Endothelial cell of umbilical vein (primary cell): ENCODE data around the gene CIZ1. TPM values are rescaled to one million over a fixed set of nuclear protein-coding genes. Genes with fewer than 3 reads are reported as not detected.

Experiments
- BruUV-seq: library from RNA; stranded (reverse); fragments of 400-500 nt; replicated peaks from 2 replicates; lab custom pipeline; 2021; lab: Mats Ljungman, UMichigan
- CTCF ChIA-PET: fragments of 300-600, 350-600 bp; sonication (Branson Sonifier 250); formaldehyde crosslinking; loops from one replicate; lab custom pipeline; 2021; ENCODE audit warnings: antibody characterized with exemption, inconsistent platforms; lab: Charles Lee
- POLR2A ChIA-PET: fragments of 300-600, 350-600 bp; sonication (Branson Sonifier 250); formaldehyde crosslinking; loops from one replicate; lab custom pipeline; 2021; ENCODE audit warnings: antibody characterized with exemption, inconsistent platforms; lab: Charles Lee
- DNase-seq: peaks from one replicate; pipeline ENCODE4 v3.0.0-alpha.2; 2011; ENCODE audit warnings: low read depth, low spot score
- FAIRE-seq: peaks from 2 replicates; lab custom pipeline; 2011; peaks lifted over from hg19 to GRCh38; lab: Jason Lieb, UNC
- H2AFZ ChIP-seq: 2 replicates; pipeline ENCODE4 v1.6.0; 2012; ENCODE audit warnings: low read depth, low read length, control low read depth, inconsistent platforms
- H3K27ac ChIP-seq: 2 replicates; pipeline ENCODE4 v1.5.1; 2011; ENCODE audit warnings: low read depth, mild to moderate bottlenecking, control low read depth, low read length, moderate library complexity; ENCODE audit not compliant: insufficient read depth
- H3K27me3 ChIP-seq, 2 experiments: 2 replicates each; pipeline versions ENCODE4 v1.6.0 to v1.6.1; 2011; ENCODE audit warnings: low read length in 2 of 2, mixed read lengths in 1 of 2; ENCODE audit not compliant: control insufficient read depth in 2 of 2, insufficient read depth in 2 of 2
- H3K36me3 ChIP-seq, 2 experiments: 2 replicates in 1 of 2; 3 replicates in 1 of 2; pipeline ENCODE4 v1.5.1; 2011; ENCODE audit warnings: low read length in 2 of 2, mild to moderate bottlenecking in 1 of 2, moderate library complexity in 1 of 2; ENCODE audit not compliant: control insufficient read depth in 2 of 2, insufficient read depth in 2 of 2; ENCODE audit errors: extremely low read depth in 1 of 2
- H3K4me1 ChIP-seq: 3 replicates; pipeline ENCODE4 v1.5.1; 2011; ENCODE audit warnings: mild to moderate bottlenecking, low read length; ENCODE audit not compliant: control insufficient read depth, insufficient read depth; ENCODE audit errors: extremely low read depth
- H3K4me2 ChIP-seq: 2 replicates; pipeline ENCODE4 v1.6.1; 2011; ENCODE audit warnings: low read length, control low read depth, mixed read lengths; ENCODE audit not compliant: insufficient read depth
- H3K4me3 ChIP-seq, 3 experiments: fragments of 200-600 bp in 1 of 3; sonication (generic), shearing (Covaris generic) in 1 of 3; replicated peaks in 1 of 3; 2 replicates each; pipeline ENCODE4 v1.5.1; 2011 to 2016; ENCODE audit warnings: control low read depth in 3 of 3, low read length in 3 of 3, mild to moderate bottlenecking in 2 of 3, inconsistent platforms in 1 of 3, low read depth in 1 of 3, moderate library complexity in 1 of 3; ENCODE audit not compliant: insufficient read depth in 1 of 3
- H3K79me2 ChIP-seq: 2 replicates; pipeline ENCODE4 v1.6.0; 2012; ENCODE audit warnings: low read length, inconsistent platforms; ENCODE audit not compliant: control insufficient read depth, insufficient read depth
- H3K9ac ChIP-seq: replicated peaks from 2 replicates; pipeline ENCODE3; 2011; ENCODE audit warnings: low read length, control low read depth; ENCODE audit not compliant: insufficient read depth; ENCODE audit errors: extremely low read depth
- H3K9me1 ChIP-seq: replicated peaks from 3 replicates; pipeline ENCODE4 v1.6.0; 2011; ENCODE audit warnings: mild to moderate bottlenecking, low read length; ENCODE audit not compliant: control insufficient read depth, insufficient read depth; ENCODE audit errors: extremely low read depth
- H3K9me3 ChIP-seq: replicated peaks from 2 replicates; pipeline ENCODE4 v1.5.1; 2012; ENCODE audit warnings: low read length, inconsistent platforms; ENCODE audit not compliant: control insufficient read depth, insufficient read depth
- H4K20me1 ChIP-seq: replicated peaks from 2 replicates; pipeline ENCODE3; 2011; ENCODE audit warnings: mild to moderate bottlenecking, low read length; ENCODE audit not compliant: control insufficient read depth, insufficient read depth; ENCODE audit errors: extremely low read depth
- EZH2 ChIP-seq: IDR thresholded peaks from 2 replicates; pipeline ENCODE4 v1.6.1; 2012; ENCODE audit warnings: borderline replicate concordance, low read depth, mild to moderate bottlenecking, moderate library complexity, low read length, inconsistent platforms; ENCODE audit not compliant: severe bottlenecking
- FOS ChIP-seq: IDR thresholded peaks from 2 replicates; pipeline ENCODE4 v1.6.1; 2011; ENCODE audit warnings: mild to moderate bottlenecking, low read length, moderate library complexity, borderline replicate concordance; ENCODE audit not compliant: insufficient read depth
- GATA2 ChIP-seq: IDR thresholded peaks from 2 replicates; pipeline ENCODE4 v1.7.0; 2011; ENCODE audit warnings: low read depth, mild to moderate bottlenecking, moderate library complexity, mixed read lengths, low read length; ENCODE audit not compliant: insufficient read length, insufficient read depth
- JUN ChIP-seq: IDR thresholded peaks from 2 replicates; pipeline ENCODE4 v1.6.1; 2011; ENCODE audit warnings: borderline replicate concordance, low read depth; ENCODE audit not compliant: insufficient read length, insufficient read depth
- MYC ChIP-seq: IDR thresholded peaks from one replicate; pipeline ENCODE4 v1.6.1; 2011; ENCODE audit warnings: mild to moderate bottlenecking, low read depth, low read length
- POLR2A ChIP-seq: IDR thresholded peaks from 2 replicates; pipeline ENCODE4 v1.6.1; 2012; ENCODE audit warnings: low read depth, mild to moderate bottlenecking, control low read depth, low read length
- POLR2AphosphoS5 ChIP-seq: IDR thresholded peaks from 2 replicates; pipeline ENCODE4 v1.6.1; 2012; ENCODE audit warnings: low read depth, mild to moderate bottlenecking, control low read depth, low read length, moderate library complexity; ENCODE audit not compliant: insufficient read depth
- dilution Hi-C: fragments of 300-500 bp; cut with MboI; formaldehyde crosslinking; loops from one replicate; pipeline ENCODE4 v1.15.0; 2019; ENCODE audit warnings: low sequenced_read_pairs; ENCODE audit not compliant: extremely low pct_ligation_motif_present
- intact Hi-C: fragments of 100-400 bp; cut with micrococcal nuclease; formaldehyde crosslinking; loops from one replicate; pipeline ENCODE4 v1.10.0; 2022
- polyA plus RNA-seq, 4 experiments: library from polyadenylated mRNA; depleted of rRNA in 3 of 4; stranded (reverse) in 3 of 4; unstranded in 1 of 4; fragments of >200 nt; gene quantifications; 2 replicates each; pipeline versions ENCODE4 v1.2.1 to v1.2.3, GENCODE V29; 2011 to 2012; ENCODE audit warnings: missing spikeins in 1 of 4
- total RNA-seq: library from RNA; stranded (reverse); gene quantifications from 2 replicates; pipeline ENCODE4 v1.2.3, GENCODE V29; 2021
- TF ChIP-seq, protein P1 (sequence below): IDR thresholded peaks from 2 replicates; pipeline ENCODE4 v1.6.1; 2011; ENCODE audit not compliant: insufficient read depth, insufficient read length
- TF ChIP-seq, protein P2 (sequence below), 2 donors: IDR thresholded peaks; 1 replicate in 1 of 2; 2 replicates in 1 of 2; pipeline ENCODE4 v1.5.1; 2011; ENCODE audit warnings: low read length in 2 of 2, mild to moderate bottlenecking in 2 of 2, moderate library complexity in 2 of 2, control low read depth in 1 of 2, inconsistent platforms in 1 of 2, low read depth in 1 of 2; ENCODE audit not compliant: insufficient read depth in 1 of 2; ENCODE audit errors: extremely low read depth in 1 of 2

Gene CIZ1
- total and polyA plus RNA-seq, 2 donors (not counting 3 experiments of a cell fraction or from before 2014, with no cell fraction given): 88.3 to 150 TPM

DNA sequence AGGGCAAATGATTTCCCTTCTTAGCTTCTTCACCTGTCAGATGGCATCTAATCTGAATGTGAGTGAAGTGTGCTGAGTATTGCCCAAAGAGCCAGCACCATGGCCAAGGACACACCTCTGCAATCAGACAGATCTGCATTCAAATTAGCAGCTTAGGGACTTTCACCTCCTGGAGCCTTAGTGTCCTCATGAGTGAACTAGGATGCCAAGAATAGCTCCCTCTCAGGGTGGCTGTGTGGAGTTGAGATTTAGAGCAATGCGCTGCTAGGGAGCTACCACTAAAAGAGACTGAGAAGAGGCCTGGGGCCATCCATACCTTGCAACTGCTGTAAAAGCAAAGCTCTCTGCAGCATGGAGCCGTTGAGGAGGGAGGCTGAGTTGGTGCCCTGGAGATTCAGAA is 1.4 kb downstream of the CIZ1 start:
- intact Hi-C loops (loop anchor here (2.0 kb wide), 1 partner anchor 29 kb away; the partner anchor contains the start of gene BBLN), dilution Hi-C loops (no loop called here)
- POLR2A ChIA-PET: no interaction called here
- Histone ChIP-seq H3K9me3 (no peaks in the 10 kb centered on the region), H3K9me1 (no peaks in the 10 kb centered on the region), H3K9ac (no peak overlapping the region), H2AFZ (no peak overlapping the region), H3K36me3 (peaks cover 7 to 21% of the 10 kb centered on the region in 2 experiments), H3K27ac (no peak overlapping the region), H3K4me1 (peaks cover 11% of the 10 kb centered on the region), H4K20me1 (no peaks in the 10 kb centered on the region), H3K4me3 (no peak overlapping the region), H3K79me2 (peaks cover 17% of the 10 kb centered on the region), H3K4me2 (no peak overlapping the region), H3K27me3 (no peaks in the 10 kb centered on the region)
- DNase-seq (no peak), FAIRE-seq (no peak)
- CTCF ChIA-PET: interaction anchor here (0.5 to 1.9 kb wide), 8 partner anchors 14 to 254 kb away, joined by 3 to 6 read pairs (median 4); no protein-coding TSS in a partner anchor
- TSS peak; percentile 22 for BruUV-seq
- TF ChIP-seq, protein P1, sequence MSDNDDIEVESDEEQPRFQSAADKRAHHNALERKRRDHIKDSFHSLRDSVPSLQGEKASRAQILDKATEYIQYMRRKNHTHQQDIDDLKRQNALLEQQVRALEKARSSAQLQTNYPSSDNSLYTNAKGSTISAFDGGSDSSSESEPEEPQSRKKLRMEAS: no peak
- no peak for TF ChIP-seq GATA2
- TF ChIP-seq POLR2A: no peak
- no peak for TF ChIP-seq MYC
- TF ChIP-seq, protein P2, sequence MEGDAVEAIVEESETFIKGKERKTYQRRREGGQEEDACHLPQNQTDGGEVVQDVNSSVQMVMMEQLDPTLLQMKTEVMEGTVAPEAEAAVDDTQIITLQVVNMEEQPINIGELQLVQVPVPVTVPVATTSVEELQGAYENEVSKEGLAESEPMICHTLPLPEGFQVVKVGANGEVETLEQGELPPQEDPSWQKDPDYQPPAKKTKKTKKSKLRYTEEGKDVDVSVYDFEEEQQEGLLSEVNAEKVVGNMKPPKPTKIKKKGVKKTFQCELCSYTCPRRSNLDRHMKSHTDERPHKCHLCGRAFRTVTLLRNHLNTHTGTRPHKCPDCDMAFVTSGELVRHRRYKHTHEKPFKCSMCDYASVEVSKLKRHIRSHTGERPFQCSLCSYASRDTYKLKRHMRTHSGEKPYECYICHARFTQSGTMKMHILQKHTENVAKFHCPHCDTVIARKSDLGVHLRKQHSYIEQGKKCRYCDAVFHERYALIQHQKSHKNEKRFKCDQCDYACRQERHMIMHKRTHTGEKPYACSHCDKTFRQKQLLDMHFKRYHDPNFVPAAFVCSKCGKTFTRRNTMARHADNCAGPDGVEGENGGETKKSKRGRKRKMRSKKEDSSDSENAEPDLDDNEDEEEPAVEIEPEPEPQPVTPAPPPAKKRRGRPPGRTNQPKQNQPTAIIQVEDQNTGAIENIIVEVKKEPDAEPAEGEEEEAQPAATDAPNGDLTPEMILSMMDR (IDR thresholded peaks at IDR 0.05; ENCODE audit: extremely low read depth in 1 of 2, insufficient read depth in 1 of 2, low read depth in 1 of 2, low read length in 2 of 2): no peak
- TF ChIP-seq JUN: no peak
- TF ChIP-seq POLR2AphosphoS5: no peak
- no peak for TF ChIP-seq EZH2
- no peak for TF ChIP-seq FOS
